ENCODE data around the gene CACNA1C.

DNA sequence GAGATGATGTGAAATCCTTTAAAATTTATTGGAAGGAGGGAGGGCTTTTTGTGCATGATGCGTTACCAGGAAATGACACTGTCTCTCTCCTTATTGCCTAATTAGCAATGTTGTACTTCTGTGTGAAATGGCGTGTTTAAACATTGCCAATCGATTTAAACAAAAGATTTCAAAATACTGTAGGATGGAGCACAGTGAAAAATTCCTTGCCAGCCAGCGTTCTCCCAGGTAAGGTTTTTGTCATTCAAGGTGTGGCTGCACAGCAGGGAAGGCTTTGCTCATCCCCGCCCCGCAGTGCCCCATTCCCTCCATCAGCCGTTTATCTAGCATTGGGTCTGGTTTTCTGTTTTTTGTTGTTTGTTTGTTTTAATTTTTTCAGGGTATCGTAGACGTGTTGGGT is 137.3 kb downstream of the CACNA1C start:
- TF ChIP-seq CTCF (IDR thresholded peaks at IDR 0.05) (no peak), POLR2A (IDR thresholded peaks at IDR 0.05) (no peak)

Data from esophagus squamous epithelium (tissue), 4 donors.